HG03442 (cell line): ENCODE results near the gene GIMAP8.

ENCODE experiments used
- ATAC-seq: cut with Tn5 transposase; IDR thresholded peaks from one replicate; pipeline ENCODE4 v1.9.1; 2021; ENCODE audit warnings: mild to moderate bottlenecking, moderate library complexity; ENCODE audit not compliant: unreplicated experiment

Gene GIMAP8

DNA sequence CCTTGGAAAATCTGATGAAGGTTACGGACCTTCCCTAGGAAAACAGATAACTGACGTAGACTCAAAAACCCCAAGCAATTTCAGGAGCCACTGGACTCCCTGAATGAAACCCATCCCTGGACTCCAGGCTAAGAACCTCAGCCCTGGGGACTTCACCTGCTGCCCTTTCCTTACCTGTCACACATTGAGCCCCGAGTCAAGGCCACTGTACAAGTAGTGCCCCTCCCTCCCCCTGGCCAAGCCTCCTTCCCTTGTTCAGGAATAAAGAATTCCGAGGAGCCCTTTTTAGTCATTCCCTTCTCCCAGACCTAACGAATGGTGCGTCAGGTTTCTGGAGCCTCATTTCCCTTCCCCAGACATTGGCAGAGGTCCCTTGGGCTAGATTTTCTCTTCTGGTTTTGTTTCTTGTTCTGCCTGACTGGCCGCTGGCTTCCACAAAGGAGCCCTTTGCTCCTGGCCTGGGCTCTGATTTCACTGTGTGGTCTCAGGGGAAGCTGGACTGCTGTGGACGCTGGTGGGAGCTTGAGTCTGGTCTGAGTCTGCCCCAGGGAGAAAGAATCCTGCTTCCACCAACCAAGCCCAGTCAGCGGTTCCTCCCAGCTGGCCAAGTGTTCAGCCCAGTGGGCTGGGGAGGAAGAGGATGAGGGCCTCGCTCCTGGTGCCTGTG lies 39.6 kb upstream of the GIMAP8 start:
- ATAC-seq, result no peak

DNA sequence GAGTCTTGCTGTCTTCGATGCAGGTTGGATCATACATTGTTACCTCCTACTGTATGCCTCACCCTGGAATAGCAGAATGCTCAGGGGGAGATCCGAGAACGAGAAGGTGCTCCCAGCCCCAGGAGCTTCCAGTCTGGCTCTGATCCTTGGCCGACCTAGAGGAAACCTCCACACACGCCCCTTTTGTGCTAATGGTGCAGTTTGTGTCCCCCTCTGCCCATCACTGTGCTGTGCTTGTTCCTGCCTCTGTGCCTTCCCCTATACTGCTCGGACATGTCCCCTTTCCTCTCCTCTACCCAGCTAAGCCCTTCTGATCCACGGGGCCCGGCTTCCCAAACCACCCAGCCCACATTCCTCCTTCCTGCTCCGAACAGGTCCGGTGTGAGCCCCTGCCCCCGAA lies 38.8 kb upstream of the GIMAP8 start:
- ATAC-seq, result no peak

DNA sequence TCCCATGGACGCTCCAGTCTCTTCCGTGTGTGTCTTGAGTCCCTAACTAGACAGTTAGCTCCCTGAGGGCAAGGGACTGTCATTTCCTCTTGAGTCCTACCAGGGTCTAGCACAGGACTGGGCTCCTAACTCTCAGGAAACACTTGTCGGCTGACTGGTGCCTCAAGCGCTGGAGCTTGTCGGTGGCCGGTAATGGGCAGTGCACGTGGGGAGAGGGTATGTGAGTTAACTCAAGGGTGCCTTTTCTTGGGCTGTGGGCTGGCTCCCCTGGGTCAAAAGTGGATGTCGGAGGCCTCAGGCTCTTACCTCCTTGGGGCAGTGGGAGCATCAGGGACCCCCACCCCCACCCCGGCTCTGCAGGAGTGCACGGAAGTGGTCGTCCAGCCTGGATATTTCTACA lies 38.4 kb upstream of the GIMAP8 start:
- no peak for ATAC-seq

DNA sequence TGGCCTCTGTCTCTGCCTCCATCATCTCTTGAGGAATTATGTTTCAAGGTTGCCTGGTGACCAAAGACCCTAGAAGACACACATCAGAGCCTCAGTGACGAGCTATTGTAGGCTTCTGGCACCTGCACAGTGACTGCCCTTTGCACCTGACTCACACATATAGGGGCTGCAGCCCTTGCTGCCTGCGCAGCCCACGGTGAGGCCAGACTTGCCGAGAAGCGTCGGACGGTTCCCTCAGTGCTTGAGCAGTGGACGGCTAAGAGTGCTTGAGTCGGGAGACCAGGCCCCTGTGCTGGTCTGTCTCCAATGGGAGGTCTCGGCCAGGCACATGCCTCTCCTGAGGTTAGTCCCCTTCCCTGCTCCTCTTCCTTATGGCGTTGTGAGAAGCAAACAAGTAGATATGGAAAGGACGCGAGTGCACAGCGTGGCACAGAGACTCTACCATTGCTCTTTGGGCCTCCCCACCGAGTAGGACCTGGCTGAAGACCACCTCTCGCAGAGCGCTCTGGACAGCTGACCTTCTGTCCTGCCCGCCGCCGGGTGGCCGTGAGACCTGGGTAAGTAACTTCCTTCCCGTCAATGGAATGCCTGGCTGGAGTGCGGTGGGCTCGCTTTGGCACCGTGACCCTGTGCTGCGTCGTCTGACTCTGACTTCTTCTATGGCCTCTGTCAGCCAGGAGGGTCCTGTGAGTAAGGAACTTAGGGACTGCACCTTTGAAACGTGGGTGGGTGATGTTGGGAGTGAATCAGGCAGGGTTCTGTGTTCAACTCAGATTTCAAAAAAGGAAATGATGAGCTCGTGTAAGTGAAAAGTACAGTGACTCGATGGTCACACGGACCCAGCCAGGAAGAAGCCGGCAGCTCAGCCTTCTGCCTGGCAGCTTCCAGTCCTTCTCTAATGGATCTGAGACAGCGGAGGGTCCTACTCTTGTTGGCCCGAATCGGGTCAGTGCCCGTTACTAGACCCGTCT lies 37.6 kb upstream of the GIMAP8 start:
- no peak for ATAC-seq

DNA sequence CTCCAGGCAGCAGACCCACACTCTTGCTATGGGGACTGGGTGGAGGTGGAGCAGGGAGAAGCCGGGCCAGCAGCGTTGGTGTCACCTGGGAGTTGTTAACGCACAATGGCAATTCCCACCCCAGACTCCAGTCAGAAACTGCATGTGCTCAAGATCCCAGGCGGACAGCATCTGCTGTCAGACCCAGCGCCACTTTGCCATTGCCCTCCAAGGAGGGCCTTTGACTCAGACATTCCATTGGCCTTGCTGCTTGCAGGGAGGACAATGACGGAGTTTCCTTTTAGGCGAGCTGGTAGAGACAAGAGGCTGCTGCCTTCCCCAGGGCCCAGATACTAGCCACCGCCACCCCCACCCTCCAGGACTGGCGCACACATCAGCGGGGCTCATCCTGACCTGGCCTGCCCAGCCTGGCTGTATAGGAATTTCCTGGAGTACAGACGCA lies 36.8 kb upstream of the GIMAP8 start:
- no peak for ATAC-seq

DNA sequence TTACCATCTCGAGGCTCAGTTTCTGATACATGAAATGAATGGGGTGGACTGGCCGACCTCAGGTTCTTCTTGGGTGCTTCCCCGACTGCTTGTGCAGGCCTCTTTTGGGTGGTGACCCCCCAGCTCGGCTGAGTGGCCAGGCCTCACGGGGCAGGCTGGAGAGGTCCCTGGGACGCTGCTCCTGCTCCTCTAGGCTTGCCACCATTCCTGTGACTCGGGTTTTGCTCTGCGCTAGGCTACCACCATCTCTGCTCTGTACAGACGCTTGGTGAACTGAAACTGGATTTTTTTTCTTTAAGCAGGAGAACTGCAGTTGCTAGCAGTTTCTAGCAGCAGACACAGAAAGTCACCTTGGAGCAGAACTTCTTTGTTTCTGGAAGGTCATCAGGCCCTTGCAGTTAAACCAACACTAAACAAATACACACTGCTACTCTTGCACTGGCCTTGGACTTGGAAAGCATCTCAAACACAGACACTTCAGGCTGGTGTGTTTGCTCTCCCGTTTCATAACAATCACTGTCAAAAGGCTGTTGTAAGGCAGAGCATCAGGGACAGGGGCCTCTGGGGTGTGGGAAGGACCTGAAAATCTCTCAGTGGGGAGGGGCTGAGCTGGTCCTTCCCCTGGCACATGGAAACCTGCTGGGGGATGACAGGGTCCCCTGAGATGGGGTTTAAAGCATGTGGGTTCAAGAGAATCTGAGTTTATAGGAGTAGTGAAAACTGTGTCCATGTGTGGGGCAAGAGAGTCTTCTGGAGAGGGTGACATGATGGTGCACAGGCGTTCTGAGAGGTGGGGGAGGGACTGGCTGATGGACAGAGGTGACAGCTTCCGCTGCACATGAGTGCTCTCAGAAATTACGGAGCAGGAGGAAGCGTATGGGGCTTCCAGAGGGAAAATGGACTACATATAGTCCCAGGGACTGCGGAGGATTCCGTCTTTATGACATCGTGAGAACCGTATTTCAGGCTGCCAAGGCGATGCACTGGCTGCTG lies 35.0 kb upstream of the GIMAP8 start:
- ATAC-seq, result no peak

DNA sequence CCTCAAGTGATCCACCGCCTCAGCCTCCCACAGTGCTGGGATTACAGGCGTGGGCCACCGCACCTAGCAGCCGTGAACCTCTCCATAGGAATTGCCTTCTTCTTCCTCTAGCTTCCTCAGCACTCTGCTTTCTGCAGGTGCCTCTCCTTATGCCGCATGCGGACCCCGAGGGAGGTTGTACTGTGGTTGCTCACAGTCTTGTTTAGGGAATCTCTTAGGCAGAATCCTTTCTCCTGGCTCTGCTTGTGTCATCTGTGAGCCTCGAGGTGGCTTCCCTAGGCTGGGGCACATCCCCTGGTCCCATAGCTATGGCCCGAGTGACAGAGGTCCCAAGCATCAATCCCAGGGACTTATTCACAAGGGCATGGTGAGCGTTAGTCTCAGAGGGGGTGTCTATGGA lies 33.2 kb upstream of the GIMAP8 start:
- no peak for ATAC-seq

DNA sequence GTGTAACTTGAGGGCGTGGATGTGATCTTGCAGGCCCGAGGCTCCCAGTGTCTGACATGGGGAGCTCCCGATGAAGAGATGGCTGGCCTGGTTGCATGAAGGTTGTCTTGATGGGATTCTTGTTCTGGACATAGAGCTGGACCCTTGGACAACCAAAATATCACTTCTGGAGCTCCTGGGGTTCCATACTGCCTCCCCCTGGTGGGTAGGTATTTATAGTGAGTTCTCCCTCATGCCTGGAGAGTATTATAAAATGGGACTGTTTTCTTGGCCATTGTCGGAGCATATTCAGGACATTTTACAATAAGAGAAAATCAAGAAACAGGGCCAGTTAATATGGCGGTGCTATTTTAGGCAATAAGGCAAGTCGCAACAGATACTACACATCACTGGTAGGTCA lies 32.6 kb upstream of the GIMAP8 start:
- ATAC-seq, result no peak

DNA sequence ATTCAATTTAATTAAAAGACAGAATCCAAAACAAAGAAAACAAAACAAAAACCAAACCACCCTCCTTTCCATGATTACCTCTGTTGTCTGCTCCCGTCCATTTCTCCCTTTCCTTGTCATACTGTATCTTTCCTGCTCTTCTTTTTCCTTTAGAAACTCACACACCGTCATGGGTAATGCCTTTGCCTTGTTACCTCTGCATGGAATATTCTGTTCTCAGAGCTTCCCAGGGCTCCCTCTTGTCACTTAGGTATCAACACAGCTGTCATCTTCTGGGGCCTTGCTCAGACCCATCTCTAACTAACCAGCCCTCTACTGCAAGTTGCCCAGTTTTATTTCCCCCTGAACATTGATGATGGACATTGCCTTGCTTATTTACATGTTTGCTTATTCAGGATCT lies 30.2 kb upstream of the GIMAP8 start:
- no peak for ATAC-seq

DNA sequence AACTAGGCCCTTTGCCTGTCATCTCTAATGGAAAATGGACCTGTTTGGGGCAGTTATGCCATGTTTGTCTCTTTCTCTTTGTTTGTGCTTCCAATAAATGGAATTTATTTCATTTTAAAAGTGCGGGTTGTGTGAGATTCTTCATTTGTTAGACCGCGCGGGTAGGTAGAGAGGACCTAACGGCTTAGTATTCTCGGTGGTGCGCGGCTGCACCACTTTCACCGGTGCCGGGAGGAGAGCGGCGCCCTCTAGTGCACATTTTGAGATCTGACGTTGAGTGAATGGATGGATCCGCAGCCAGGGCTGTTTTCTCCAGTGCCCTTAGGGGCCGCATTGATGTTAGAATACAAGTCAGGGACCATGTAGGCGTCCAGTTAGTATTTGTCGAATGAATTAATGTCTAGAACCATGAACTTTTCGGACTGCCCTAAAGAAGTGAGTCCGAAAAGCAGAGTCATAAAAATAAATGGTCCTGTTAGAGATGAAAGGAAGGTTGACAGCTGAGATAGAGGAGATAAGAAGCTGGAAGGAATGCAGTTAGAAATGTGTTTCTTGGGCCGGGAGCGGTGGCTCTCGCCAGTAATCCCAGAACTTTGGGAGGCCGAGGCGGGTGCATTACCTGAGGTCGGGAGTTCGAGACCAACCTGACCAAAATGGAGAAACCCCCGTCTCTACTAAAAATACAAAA lies 29.3 kb upstream of the GIMAP8 start:
- ATAC-seq, result peak; percentile 86

DNA sequence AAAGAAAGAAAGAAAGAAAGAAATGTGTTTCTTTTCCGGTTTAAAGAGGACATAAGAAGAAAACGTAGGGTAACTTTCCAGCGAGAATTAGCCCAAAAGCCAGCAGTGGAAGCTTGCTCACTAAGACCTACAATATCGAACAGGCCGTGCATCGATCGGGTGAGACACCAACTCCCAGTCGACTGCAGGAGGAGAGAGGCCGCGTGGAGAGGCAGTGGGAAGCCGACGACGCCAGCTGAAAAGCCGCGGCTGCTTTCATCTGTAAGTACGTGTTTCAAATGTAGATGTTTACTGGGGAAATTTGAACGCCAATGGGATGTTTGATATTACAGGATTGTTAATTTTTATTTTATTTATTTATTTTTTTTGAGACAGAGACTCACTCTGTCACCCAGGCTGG lies 28.6 kb upstream of the GIMAP8 start:
- no peak for ATAC-seq

DNA sequence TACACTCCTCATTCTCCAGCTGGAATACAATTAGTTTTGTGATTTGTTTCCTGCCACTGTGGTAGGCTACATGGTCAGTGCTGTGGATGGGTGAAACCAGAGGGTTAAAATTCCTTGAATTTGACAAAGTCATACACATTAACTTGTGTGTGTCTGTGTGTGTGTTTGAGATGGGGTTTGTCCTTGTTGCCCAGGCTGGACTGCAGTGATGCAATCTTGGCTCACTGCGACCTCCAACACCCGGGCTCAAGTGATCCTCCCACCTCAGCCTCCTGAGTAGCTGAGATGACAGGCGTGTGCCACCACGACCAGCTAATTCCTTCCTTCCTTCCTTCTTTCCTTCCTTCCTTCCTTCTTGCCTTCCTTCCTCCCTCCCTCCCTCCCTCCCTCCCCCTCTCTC lies 24.8 kb upstream of the GIMAP8 start:
- no peak for ATAC-seq

DNA sequence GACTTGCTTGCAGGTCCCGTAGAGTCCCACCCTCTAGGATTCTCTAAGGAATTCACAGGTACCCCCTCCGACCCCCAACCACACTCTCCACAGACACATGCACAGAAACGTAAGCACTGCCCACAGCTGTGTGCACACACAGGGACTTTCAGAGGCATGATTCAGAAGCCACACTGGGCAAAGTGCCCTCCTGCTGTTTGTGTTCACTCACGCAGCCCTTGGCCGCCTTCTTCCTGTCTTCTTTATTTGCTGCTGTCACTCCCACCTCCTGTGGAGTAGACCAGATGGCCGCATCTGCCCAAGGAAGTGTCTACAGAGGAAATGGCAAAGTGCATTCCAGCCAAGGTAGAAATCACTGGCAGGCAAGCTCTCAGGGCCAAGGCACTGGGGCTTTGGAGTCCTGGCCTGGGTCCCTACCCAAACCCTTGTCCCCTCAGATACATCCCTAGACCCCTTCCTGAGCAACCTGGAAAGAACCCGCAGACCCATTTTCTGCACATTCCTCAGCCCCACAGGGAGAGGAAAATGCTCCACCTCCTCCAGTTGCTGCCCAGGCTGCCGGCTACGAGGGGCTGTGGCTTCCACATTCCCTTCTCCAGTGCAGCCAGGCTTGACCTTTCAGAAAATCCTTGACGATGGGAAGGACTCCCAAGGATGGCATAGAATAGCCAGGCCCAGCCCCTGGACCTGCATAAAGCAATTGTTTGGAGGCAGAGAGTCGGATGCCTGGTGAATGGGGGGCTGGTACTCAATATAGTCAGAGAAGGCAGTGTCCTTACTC lies 21.6 kb upstream of the GIMAP8 start:
- ATAC-seq, result peak; percentile 40

DNA sequence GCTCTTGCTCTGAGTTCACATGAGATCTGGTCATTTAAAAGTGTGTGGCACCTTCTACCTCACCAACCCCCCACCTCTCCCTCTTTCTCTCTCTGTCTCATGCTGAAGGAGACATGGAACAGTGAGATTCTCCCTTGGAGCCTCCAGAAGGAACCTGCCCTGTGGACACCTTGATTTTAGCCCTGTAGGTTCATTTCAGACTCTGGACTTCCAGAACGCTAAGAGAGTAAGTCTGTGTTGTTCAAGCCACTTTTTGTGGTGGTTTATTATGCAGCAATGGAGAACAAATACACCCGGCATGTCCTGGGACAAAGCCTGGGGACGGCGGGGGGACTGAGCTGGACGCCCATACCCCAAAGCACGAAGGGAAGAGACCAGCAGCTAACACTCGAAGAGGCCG lies 20.7 kb upstream of the GIMAP8 start:
- no peak for ATAC-seq

DNA sequence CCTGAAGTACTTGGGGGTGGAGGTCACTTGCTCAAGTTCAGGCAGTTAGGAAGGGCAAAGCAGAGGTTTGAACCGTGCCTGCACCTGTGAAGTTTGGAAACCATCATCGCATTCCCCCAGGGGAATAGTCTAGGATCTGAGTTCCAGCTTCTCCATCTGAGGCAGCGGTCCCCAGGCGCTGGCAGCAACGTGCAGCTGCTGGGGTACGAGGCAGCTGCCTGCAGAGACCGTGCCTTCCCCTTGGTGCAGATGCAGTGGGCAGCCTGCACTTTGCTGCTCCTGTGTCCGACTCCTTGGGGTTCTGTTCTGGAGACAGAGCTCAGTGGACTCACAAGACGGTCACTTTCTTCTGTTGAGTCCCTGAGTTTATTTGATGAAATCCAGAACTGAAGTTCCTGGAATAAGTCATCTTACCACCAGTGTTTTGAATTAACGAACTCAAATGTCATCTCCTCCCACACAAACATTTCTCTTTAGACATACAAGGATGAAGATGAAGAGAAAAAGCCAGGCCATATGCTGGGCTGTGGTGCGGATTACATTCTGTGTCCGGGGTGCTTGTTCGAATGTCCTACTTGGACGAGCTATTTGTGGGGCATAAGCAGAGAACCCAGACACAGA lies 19.9 kb upstream of the GIMAP8 start:
- no peak for ATAC-seq

DNA sequence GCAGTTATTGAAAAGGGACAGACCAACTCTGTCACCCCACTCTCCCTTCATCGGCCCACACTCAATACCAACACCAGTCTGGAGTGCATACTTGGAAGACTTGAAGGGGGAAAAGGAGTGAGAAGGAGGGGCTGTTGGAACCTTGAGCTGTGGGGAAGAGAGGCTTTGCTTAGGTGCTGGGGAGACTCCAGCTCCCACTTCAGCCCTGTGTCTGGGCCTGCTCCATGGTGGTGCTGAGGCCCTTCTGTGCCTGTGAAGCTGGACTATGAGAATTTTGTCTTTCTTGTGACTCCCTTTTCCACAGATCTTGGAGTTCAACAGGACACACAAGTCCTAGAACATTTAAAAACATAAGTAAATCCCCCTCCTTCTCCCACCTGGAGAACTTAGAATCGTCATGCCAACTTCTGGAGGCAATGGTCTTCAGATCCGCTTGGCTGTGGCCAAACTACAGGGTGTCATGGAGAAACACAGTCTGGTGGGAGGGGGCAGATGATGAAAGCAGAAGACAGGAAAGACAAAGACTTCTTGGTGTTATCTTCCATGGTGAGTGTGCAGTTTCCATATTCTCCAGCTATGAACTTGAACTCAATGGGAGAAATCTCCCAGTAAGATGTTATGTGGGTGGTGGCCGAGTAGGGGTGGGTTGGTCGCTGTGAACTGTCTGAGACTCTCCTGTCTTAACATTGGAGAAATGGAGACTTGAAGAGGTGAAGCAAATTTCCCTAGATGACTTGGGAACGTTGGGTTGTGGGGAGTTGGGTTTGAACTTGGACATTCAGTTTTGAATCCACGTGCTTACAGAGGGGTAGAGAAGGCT lies 18.4 kb upstream of the GIMAP8 start:
- no peak for ATAC-seq

DNA sequence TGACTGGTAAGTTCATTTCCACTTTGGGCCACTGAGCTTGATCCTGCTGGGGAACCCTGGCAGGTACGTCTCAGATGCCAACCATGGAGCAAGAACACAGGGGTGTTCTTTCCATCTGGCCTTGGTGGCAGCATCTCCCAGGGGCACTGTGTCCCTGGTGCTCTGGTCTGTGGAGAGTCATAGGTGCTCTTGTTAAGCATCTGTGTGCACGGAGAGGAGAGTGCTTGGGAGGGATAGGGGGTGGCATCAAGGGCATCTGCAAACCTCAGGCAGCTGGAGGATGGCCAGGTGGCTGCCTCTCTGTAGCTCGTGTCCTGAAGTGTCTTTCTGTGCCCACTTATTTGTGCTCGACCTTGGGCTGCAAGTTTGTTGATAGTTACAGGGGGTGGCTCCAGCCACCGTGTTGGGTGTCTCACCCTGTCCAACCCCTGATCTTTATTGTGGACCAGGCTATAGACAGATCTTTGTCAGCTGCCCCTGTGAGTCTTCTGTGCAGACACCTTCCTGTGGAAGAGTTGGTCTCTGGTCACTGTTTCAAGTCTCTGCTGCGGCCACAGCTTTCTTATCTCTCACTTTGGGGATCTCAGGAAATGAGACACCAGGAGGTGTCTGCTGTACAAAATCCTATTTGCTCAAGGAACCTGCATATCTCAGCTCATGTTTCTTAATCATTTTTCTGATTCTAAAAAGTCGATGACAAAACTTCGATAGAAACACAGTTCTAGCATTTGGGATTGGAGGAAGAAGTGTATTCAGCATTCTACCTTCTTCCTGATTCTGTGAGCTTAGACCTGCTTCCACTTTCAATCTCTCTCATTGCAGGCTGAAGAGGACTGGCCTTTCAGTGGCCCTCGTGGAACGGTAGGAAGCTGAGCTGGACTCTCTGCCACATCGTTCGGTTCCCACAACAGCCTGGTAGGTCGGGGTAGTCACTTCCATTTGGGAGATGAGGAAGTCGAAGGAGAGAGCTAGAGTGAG lies 17.2 kb upstream of the GIMAP8 start:
- peak; percentile 30 for ATAC-seq
